ENCODE measurements around the gene DBP.
A peak's percentile ranks its signal among the peaks of the same experiment; 100 is the strongest.
"Not testable (repeated sequence)": the region's sequence is repeated elsewhere in the genome, so short reads cannot be mapped to it uniquely, and the experiment has no call there.

The DBP gene

GRCh38 chr19:48683349-48683748 is 46.2 kb upstream of the DBP start:
- Histone ChIP-seq H3K27me3 (ENCODE audit: insufficient read depth, low read length) (no peaks in the 10 kb centered on the region), H3K36me3 (ENCODE audit: control insufficient read depth in 1 of 2, insufficient read depth in 2 of 2, low read length in 2 of 2) (no peaks in the 10 kb centered on the region), H3K14ac (ENCODE audit: low read length) (no peak overlapping the region), H3K4me1 (ENCODE audit: control insufficient read depth in 1 of 2, insufficient read depth in 2 of 2, low read length in 2 of 2) (no peaks in the 10 kb centered on the region), H4K8ac (ENCODE audit: low read depth, low read length) (no peak overlapping the region), H2BK12ac (ENCODE audit: low read length) (no peak overlapping the region), H3K9ac (ENCODE audit: low read length) (no peak overlapping the region), H2BK120ac (ENCODE audit: insufficient read depth, low read length, poor library complexity) (no peak overlapping the region), H2BK5ac (ENCODE audit: low read depth, low read length, poor library complexity) (no peak overlapping the region), H3K4me3 (ENCODE audit: low read depth, low read length) (no peak overlapping the region), H4K91ac (ENCODE audit: low read depth, low read length) (no peak overlapping the region), H3K23ac (ENCODE audit: low read length) (no peak overlapping the region), H2AK5ac (ENCODE audit: low read length) (no peak overlapping the region), H4K12ac (ENCODE audit: low read depth, low read length) (no peak overlapping the region), H3K9me3 (ENCODE audit: insufficient read depth, low read depth, low read length) (no peaks in the 10 kb centered on the region), H3K18ac (ENCODE audit: low read length) (no peak overlapping the region), H2AFZ (ENCODE audit: insufficient read depth, low read length, poor library complexity) (no peak overlapping the region), H3K79me2 (ENCODE audit: control insufficient read depth, insufficient read depth, low read length, poor library complexity) (no peaks in the 10 kb centered on the region), H3K4ac (ENCODE audit: low read depth, low read length) (no peak overlapping the region), H3K4me2 (ENCODE audit: low read length) (no peak overlapping the region), H3K79me1 (ENCODE audit: low read length) (no peaks in the 10 kb centered on the region), H3K27ac (ENCODE audit: low read depth, low read length) (no peak overlapping the region)
- WGBS (ENCODE audit: extremely low coverage, insufficient coverage, insufficient read length): no CpG with 5 or more reads among the region's 11 CpGs
- DNase-seq: peak; percentile 48 to 72

DNA sequence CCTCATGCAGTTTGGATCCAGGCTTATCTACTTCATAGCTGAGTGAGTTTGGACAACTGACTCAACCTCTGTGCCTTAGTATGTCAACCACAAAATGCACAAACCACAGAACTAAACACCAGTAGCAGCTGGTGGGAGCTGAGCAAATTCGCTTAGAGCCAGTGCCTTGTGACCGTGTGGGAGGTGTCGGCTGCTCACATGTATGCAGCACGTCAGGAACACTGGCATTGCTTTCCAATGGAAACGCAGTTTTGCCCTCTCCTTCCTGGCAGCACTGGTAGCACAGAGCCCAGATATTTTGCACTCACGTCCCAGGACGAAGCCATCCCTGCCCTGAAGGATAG is 43.9 kb upstream of the DBP start:
- Histone ChIP-seq H3K27ac (ENCODE audit: low read depth, low read length) (no peak overlapping the region), H2AK5ac (ENCODE audit: low read length) (no peak overlapping the region), H2BK120ac (ENCODE audit: insufficient read depth, low read length, poor library complexity) (no peak overlapping the region), H3K4ac (ENCODE audit: low read depth, low read length) (no peak overlapping the region), H3K9me3 (ENCODE audit: insufficient read depth, low read depth, low read length) (no peaks in the 10 kb centered on the region), H2BK5ac (ENCODE audit: low read depth, low read length, poor library complexity) (no peak overlapping the region), H3K27me3 (ENCODE audit: insufficient read depth, low read length) (no peaks in the 10 kb centered on the region), H3K36me3 (ENCODE audit: control insufficient read depth in 1 of 2, insufficient read depth in 2 of 2, low read length in 2 of 2) (no peaks in the 10 kb centered on the region), H3K4me1 (ENCODE audit: control insufficient read depth in 1 of 2, insufficient read depth in 2 of 2, low read length in 2 of 2) (no peaks in the 10 kb centered on the region), H3K14ac (ENCODE audit: low read length) (no peak overlapping the region), H2AFZ (ENCODE audit: insufficient read depth, low read length, poor library complexity) (no peak overlapping the region), H3K4me3 (ENCODE audit: low read depth, low read length) (no peak overlapping the region), H4K91ac (ENCODE audit: low read depth, low read length) (no peak overlapping the region), H2BK12ac (ENCODE audit: low read length) (no peak overlapping the region), H3K79me2 (ENCODE audit: control insufficient read depth, insufficient read depth, low read length, poor library complexity) (no peaks in the 10 kb centered on the region), H3K4me2 (ENCODE audit: low read length) (no peak overlapping the region), H4K8ac (ENCODE audit: low read depth, low read length) (no peak overlapping the region), H4K12ac (ENCODE audit: low read depth, low read length) (no peak overlapping the region), H3K18ac (ENCODE audit: low read length) (no peak overlapping the region), H3K23ac (ENCODE audit: low read length) (no peak overlapping the region), H3K9ac (ENCODE audit: low read length) (no peak overlapping the region), H3K79me1 (ENCODE audit: low read length) (no peaks in the 10 kb centered on the region)
- WGBS (ENCODE audit: extremely low coverage, insufficient coverage, insufficient read length): no CpG with 5 or more reads among the region's 7 CpGs
- DNase-seq: no peak

GRCh38 chr19:48680436-48681126 is 43.4 kb upstream of the DBP start:
- DNase-seq: no peak
- WGBS (ENCODE audit: extremely low coverage, insufficient coverage, insufficient read length): no CpG with 5 or more reads among the region's 45 CpGs
- H4K8ac ChIP-seq (ENCODE audit: low read depth, low read length): no peak overlapping the region

DNA sequence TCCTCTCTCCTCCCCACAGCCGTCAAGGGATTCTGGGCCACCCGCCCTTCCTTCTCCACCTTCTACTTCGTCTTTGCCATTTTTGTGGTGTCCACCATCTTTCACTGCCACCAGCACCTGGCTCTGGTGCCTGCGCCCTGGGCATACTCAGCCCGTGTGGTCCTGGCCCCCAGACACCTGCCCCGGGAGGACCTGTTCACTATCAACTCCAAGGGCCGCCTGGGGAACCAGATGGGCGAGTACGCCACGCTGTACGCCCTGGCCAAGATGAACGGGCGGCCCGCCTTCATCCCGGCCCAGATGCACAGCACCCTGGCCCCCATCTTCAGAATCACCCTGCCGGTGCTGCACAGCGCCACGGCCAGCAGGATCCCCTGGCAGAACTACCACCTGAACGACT is 42.8 kb upstream of the DBP start:
- no CpG with 5 or more reads among the region's 19 CpGs for WGBS (ENCODE audit: extremely low coverage, insufficient coverage, insufficient read length)
- not testable (repeated sequence) for H3K4me3 ChIP-seq (ENCODE audit: low read depth, low read length); H3K9ac ChIP-seq (ENCODE audit: low read length); H3K18ac ChIP-seq (ENCODE audit: low read length); H3K79me1 ChIP-seq (ENCODE audit: low read length); H3K4me2 ChIP-seq (ENCODE audit: low read length); H2BK12ac ChIP-seq (ENCODE audit: low read length); H4K8ac ChIP-seq (ENCODE audit: low read depth, low read length); H2BK5ac ChIP-seq (ENCODE audit: low read depth, low read length, poor library complexity); H3K27ac ChIP-seq (ENCODE audit: low read depth, low read length); H2AFZ ChIP-seq (ENCODE audit: insufficient read depth, low read length, poor library complexity); H3K23ac ChIP-seq (ENCODE audit: low read length); H3K9me3 ChIP-seq (ENCODE audit: insufficient read depth, low read depth, low read length); H2BK120ac ChIP-seq (ENCODE audit: insufficient read depth, low read length, poor library complexity); H2AK5ac ChIP-seq (ENCODE audit: low read length); H3K4ac ChIP-seq (ENCODE audit: low read depth, low read length); H3K14ac ChIP-seq (ENCODE audit: low read length); H3K27me3 ChIP-seq (ENCODE audit: insufficient read depth, low read length); H3K79me2 ChIP-seq (ENCODE audit: control insufficient read depth, insufficient read depth, low read length, poor library complexity); DNase-seq; H4K91ac ChIP-seq (ENCODE audit: low read depth, low read length); H3K36me3 ChIP-seq (ENCODE audit: control insufficient read depth in 1 of 2, insufficient read depth in 2 of 2, low read length in 2 of 2); H4K12ac ChIP-seq (ENCODE audit: low read depth, low read length); H3K4me1 ChIP-seq (ENCODE audit: control insufficient read depth in 1 of 2, insufficient read depth in 2 of 2, low read length in 2 of 2)

More at GRCh38 chr19:48680436-48681126, 43.4 kb upstream of the DBP start:
- Histone ChIP-seq H3K79me2 (ENCODE audit: control insufficient read depth, insufficient read depth, low read length, poor library complexity) (no peaks in the 10 kb centered on the region), H4K12ac (ENCODE audit: low read depth, low read length) (no peak overlapping the region), H3K23ac (ENCODE audit: low read length) (no peak overlapping the region), H3K4ac (ENCODE audit: low read depth, low read length) (no peak overlapping the region), H3K14ac (ENCODE audit: low read length) (no peak overlapping the region), H2BK120ac (ENCODE audit: insufficient read depth, low read length, poor library complexity) (no peak overlapping the region), H3K27me3 (ENCODE audit: insufficient read depth, low read length) (no peaks in the 10 kb centered on the region), H3K9me3 (ENCODE audit: insufficient read depth, low read depth, low read length) (no peaks in the 10 kb centered on the region), H2BK12ac (ENCODE audit: low read length) (no peak overlapping the region), H4K91ac (ENCODE audit: low read depth, low read length) (no peak overlapping the region), H3K9ac (ENCODE audit: low read length) (no peak overlapping the region), H3K79me1 (ENCODE audit: low read length) (no peaks in the 10 kb centered on the region), H2AFZ (ENCODE audit: insufficient read depth, low read length, poor library complexity) (no peak overlapping the region), H3K27ac (ENCODE audit: low read depth, low read length) (no peak overlapping the region), H2BK5ac (ENCODE audit: low read depth, low read length, poor library complexity) (no peak overlapping the region), H3K4me1 (ENCODE audit: control insufficient read depth in 1 of 2, insufficient read depth in 2 of 2, low read length in 2 of 2) (no peaks in the 10 kb centered on the region), H2AK5ac (ENCODE audit: low read length) (no peak overlapping the region), H3K4me3 (ENCODE audit: low read depth, low read length) (no peak overlapping the region), H3K36me3 (ENCODE audit: control insufficient read depth in 1 of 2, insufficient read depth in 2 of 2, low read length in 2 of 2) (no peaks in the 10 kb centered on the region), H3K4me2 (ENCODE audit: low read length) (no peak overlapping the region), H3K18ac (ENCODE audit: low read length) (no peak overlapping the region)

All from trophoblast cell (in vitro differentiated cells and primary cell).